Measurements from ENCODE around the gene LBH. TPM values are rescaled to one million over a fixed set of nuclear protein-coding genes. Genes with fewer than 3 reads are reported as not detected.

LBH gene
- total RNA-seq, 1 donor, result 21.1 TPM

- no peak for DNase-seq (ENCODE audit: low read depth)
- no peak overlapping the region for H3K4me3 ChIP-seq (ENCODE audit: low read depth, low read length)
- TF ChIP-seq CTCF (IDR thresholded peaks at IDR 0.05; ENCODE audit: insufficient read depth, low read length), result no peak
Observed at GRCh38 chr2:30191819-30192271, 39.5 kb upstream of the LBH start.

GRCh38 chr2:30192314-30192713 lies 39.0 kb upstream of the LBH start:
- DNase-seq (ENCODE audit: low read depth), result no peak
- no peak for TF ChIP-seq CTCF (IDR thresholded peaks at IDR 0.05; ENCODE audit: insufficient read depth, low read length)
- no peak overlapping the region for H3K4me3 ChIP-seq (ENCODE audit: low read depth, low read length)

GRCh38 chr2:30193104-30193681 lies 38.1 kb upstream of the LBH start:
- no peak for DNase-seq (ENCODE audit: low read depth)
- H3K4me3 ChIP-seq (ENCODE audit: low read depth, low read length), result no peak overlapping the region
- TF ChIP-seq CTCF (IDR thresholded peaks at IDR 0.05; ENCODE audit: insufficient read depth, low read length), result no peak

GRCh38 chr2:30194421-30194820 lies 36.9 kb upstream of the LBH start:
- no peak overlapping the region for H3K4me3 ChIP-seq (ENCODE audit: low read depth, low read length)
- TF ChIP-seq CTCF (IDR thresholded peaks at IDR 0.05; ENCODE audit: insufficient read depth, low read length), result no peak
- DNase-seq (ENCODE audit: low read depth), result no peak

- H3K4me3 ChIP-seq (ENCODE audit: low read depth, low read length), result no peak overlapping the region
- DNase-seq (ENCODE audit: low read depth), result no peak
- TF ChIP-seq CTCF (IDR thresholded peaks at IDR 0.05; ENCODE audit: insufficient read depth, low read length), result no peak
Observed at GRCh38 chr2:30195016-30195415, 36.3 kb upstream of the LBH start.

GRCh38 chr2:30197570-30198192 lies 33.7 kb upstream of the LBH start:
- no peak for DNase-seq (ENCODE audit: low read depth)
- no peak overlapping the region for H3K4me3 ChIP-seq (ENCODE audit: low read depth, low read length)
- TF ChIP-seq CTCF (IDR thresholded peaks at IDR 0.05; ENCODE audit: insufficient read depth, low read length), result no peak
